PFSK-1 (cell line): ENCODE results near the gene DAB1.

ENCODE experiments used
- FOXP2 ChIP-seq: optimal IDR thresholded peaks from 2 replicates; pipeline ENCODE3; 2011; ENCODE audit warnings: borderline replicate concordance, control low read depth, inconsistent platforms; ENCODE audit not compliant: insufficient read depth; ENCODE audit errors: extremely low read length, extremely low read depth
- POLR2AphosphoS5 ChIP-seq: IDR thresholded peaks from 2 replicates; pipeline ENCODE4 v1.6.1; 2012; ENCODE audit warnings: low read depth, mild to moderate bottlenecking, control low read depth, low read length, moderate library complexity
- REST ChIP-seq, 2 experiments: IDR thresholded peaks; 2 replicates each; pipeline versions ENCODE4 v1.6.1 to v1.8.0; 2011 to 2012; ENCODE audit warnings: low read depth in 2 of 2, low read length in 2 of 2, control low read depth in 1 of 2, inconsistent platforms in 1 of 2, mild to moderate bottlenecking in 1 of 2, moderate library complexity in 1 of 2; ENCODE audit not compliant: insufficient read depth in 1 of 2
- SIN3A ChIP-seq: IDR thresholded peaks from 2 replicates; pipeline ENCODE4 v1.6.1; 2012; ENCODE audit warnings: mild to moderate bottlenecking, low read length, moderate library complexity, borderline replicate concordance; ENCODE audit not compliant: insufficient read depth
- TAF1 ChIP-seq: IDR thresholded peaks from 2 replicates; pipeline ENCODE4 v1.6.1; 2012; ENCODE audit warnings: low read length, control low read depth, borderline replicate concordance; ENCODE audit not compliant: insufficient read depth

DAB1 gene

GRCh38 chr1:57167997-57168396 is 255.9 kb downstream of the DAB1 start:
- TF ChIP-seq REST (IDR thresholded peaks at IDR 0.05; ENCODE audit: insufficient read depth in 1 of 2, low read depth in 2 of 2, low read length in 2 of 2) (no peak), SIN3A (no peak), FOXP2 (no peak), POLR2AphosphoS5 (no peak), TAF1 (no peak)

GRCh38 chr1:57165546-57165945 is 258.3 kb downstream of the DAB1 start:
- no peak for TF ChIP-seq SIN3A
- no peak for TF ChIP-seq REST (IDR thresholded peaks at IDR 0.05; ENCODE audit: insufficient read depth in 1 of 2, low read depth in 2 of 2, low read length in 2 of 2)
- no peak for TF ChIP-seq TAF1
- no peak for TF ChIP-seq POLR2AphosphoS5
- TF ChIP-seq FOXP2, result no peak

- TF ChIP-seq TAF1, result no peak
- no peak for TF ChIP-seq REST (IDR thresholded peaks at IDR 0.05; ENCODE audit: insufficient read depth in 1 of 2, low read depth in 2 of 2, low read length in 2 of 2)
- no peak for TF ChIP-seq POLR2AphosphoS5
- TF ChIP-seq FOXP2, result no peak
- no peak for TF ChIP-seq SIN3A
Observed at GRCh38 chr1:57164584-57164983, 259.3 kb downstream of the DAB1 start.

- TF ChIP-seq TAF1, result no peak
- no peak for TF ChIP-seq POLR2AphosphoS5
- TF ChIP-seq REST (IDR thresholded peaks at IDR 0.05; ENCODE audit: insufficient read depth in 1 of 2, low read depth in 2 of 2, low read length in 2 of 2), result no peak
- no peak for TF ChIP-seq FOXP2
- no peak for TF ChIP-seq SIN3A
Observed at GRCh38 chr1:57163789-57164188, 260.1 kb downstream of the DAB1 start.

GRCh38 chr1:57163325-57163724 is 260.5 kb downstream of the DAB1 start:
- TF ChIP-seq FOXP2 (no peak), POLR2AphosphoS5 (no peak), TAF1 (no peak), REST (IDR thresholded peaks at IDR 0.05; ENCODE audit: insufficient read depth in 1 of 2, low read depth in 2 of 2, low read length in 2 of 2) (no peak), SIN3A (no peak)
